Loucy (cell line): ENCODE data around the gene CA11.

Experiments
- EZH2phosphoT487 ChIP-seq: fragments of 200-600 bp; IDR thresholded peaks from 2 replicates; pipeline ENCODE4 v1.6.1; 2018; ENCODE audit warnings: antibody characterized with exemption, mild to moderate bottlenecking, moderate library complexity, borderline replicate concordance
- TF ChIP-seq, protein P1 (sequence below): fragments of 200-600 bp; sonication (generic); conservative IDR thresholded peaks from 2 replicates; pipeline ENCODE4 v1.5.1; 2014; ENCODE audit warnings: mild to moderate bottlenecking, antibody characterized with exemption, low read length

DNA sequence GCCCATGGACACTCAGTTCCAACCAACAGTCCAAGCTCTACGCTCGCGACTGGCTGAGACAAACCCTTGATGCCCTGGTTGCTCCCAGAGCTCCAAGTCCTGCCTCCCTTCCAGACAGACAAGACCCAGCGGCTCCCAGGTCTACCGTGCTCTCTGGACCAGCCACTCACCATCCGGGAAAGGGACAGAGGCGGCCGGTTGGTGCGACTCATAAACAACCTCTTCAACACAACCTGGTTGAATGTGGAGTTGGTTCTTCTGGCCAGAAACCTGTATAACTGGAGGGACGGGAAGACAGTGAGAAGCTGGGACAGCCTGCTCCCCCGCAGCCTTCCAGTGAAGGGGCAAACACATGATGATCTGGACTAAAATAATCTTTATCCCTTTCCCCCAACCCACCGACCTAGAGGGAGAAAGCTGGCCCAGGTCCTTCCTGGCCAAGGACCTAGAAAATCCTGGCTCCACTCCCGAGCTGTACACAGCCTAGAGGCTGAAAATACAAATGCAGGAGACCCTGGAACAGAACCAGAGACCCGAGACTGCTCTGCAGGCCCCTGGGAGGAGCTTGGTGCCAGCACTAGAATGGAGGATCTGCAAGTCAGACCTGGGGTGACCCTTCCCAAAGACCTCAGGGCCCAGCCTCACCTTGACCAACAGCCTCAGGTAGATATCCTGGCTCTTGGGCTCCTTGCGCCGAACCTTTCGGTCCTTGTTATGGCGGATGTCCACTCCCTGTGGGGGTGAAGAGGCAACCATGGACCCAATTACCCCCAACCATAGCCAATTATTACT, 28.6 kb downstream of the CA11 start:
- TF ChIP-seq, protein P1, sequence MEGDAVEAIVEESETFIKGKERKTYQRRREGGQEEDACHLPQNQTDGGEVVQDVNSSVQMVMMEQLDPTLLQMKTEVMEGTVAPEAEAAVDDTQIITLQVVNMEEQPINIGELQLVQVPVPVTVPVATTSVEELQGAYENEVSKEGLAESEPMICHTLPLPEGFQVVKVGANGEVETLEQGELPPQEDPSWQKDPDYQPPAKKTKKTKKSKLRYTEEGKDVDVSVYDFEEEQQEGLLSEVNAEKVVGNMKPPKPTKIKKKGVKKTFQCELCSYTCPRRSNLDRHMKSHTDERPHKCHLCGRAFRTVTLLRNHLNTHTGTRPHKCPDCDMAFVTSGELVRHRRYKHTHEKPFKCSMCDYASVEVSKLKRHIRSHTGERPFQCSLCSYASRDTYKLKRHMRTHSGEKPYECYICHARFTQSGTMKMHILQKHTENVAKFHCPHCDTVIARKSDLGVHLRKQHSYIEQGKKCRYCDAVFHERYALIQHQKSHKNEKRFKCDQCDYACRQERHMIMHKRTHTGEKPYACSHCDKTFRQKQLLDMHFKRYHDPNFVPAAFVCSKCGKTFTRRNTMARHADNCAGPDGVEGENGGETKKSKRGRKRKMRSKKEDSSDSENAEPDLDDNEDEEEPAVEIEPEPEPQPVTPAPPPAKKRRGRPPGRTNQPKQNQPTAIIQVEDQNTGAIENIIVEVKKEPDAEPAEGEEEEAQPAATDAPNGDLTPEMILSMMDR, result no peak
- no peak for TF ChIP-seq EZH2phosphoT487
